H7 (cell line): Measurements from ENCODE around the gene PMM1. TPM values are rescaled to one million over a fixed set of nuclear protein-coding genes. Genes with fewer than 3 reads are reported as not detected.
"Not testable (repeated sequence)": the region's sequence is repeated elsewhere in the genome, so short reads cannot be mapped to it uniquely, and the experiment has no call there.

Experiments used
- DNase-seq: peaks from one replicate; pipeline ENCODE4 v3.0.0; 2012
- H3K27me3 ChIP-seq: 2 replicates; pipeline ENCODE4 v1.6.0; 2011; ENCODE audit warnings: mild to moderate bottlenecking, low read length; ENCODE audit not compliant: control insufficient read depth, insufficient read depth
- H3K36me3 ChIP-seq: replicated peaks from 2 replicates; pipeline ENCODE4 v1.5.1; 2011; ENCODE audit warnings: low read length; ENCODE audit not compliant: control insufficient read depth, insufficient read depth
- H3K4me3 ChIP-seq: 2 replicates; pipeline ENCODE4 v1.5.1; 2011; ENCODE audit warnings: low read depth, mild to moderate bottlenecking, control low read depth, low read length, moderate library complexity; ENCODE audit not compliant: insufficient read depth
- total RNA-seq: library from RNA; depleted of rRNA; stranded (reverse); fragments of >200 nt; shearing (Covaris generic); gene quantifications from 2 replicates; pipeline ENCODE4 v1.2.3, GENCODE V29; 2014

The PMM1 gene
- total RNA-seq, 1 experiment from 2014 or later, result 5.6 TPM

DNA sequence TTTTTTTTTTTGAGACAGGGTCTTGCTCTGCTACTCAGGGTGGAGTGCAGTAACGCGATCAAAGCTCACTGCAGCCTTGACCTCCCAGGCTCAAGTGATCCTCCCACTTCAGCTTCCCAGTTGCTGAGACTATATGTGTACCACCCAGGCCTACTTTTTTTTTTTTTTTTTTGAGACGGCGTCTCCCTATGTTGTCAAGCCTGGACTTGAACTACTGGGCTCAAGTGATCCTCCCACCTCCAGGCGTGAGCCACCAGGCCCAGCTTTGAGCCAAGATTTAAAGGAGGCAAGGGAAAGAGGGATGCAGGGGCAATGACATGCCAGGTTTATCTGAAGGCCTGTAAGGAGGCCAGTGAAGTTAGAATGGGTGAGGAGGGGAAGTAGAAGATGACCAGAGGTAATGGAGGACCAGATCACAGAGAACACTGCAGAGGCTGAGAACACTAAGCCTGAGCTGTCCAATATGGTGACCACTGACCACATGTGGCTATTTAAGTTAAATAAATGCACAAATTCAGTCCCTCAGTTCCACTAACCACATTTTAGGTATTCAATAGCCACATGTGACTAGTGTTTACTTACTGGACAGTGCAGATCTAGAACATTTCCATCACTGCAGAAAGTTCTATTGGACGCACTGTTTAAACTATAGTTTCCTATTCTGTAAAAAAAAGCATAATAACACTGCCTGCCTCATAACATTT, 23.1 kb upstream of the PMM1 start:
- DNase-seq, result no peak
- H3K27me3 ChIP-seq, result no peaks in the 10 kb centered on the region
- peaks cover 2% of the 10 kb centered on the region for H3K36me3 ChIP-seq
- H3K4me3 ChIP-seq, result no peak overlapping the region

DNA sequence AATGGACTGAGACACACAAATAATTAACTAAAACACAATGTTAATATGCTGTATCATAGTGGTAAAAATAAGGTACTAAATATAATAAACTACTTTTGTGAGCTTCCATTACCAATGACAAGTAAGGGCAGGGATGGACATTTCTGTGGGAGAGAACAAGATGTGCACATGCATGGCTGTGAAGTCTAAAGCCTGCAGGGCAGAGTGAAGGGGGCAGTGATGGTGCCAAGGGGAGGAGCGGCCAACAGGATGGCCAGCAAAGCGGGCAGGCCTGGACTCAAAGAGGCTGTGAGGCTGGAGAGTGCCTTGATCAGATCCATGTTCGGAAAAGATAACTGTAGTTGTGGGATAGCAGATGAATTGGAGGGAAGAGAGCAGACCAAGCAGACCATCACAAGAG, 18.7 kb upstream of the PMM1 start:
- DNase-seq, result no peak
- H3K27me3 ChIP-seq, result no peaks in the 10 kb centered on the region
- H3K4me3 ChIP-seq, result no peak overlapping the region
- H3K36me3 ChIP-seq, result peaks cover 22% of the 10 kb centered on the region

DNA sequence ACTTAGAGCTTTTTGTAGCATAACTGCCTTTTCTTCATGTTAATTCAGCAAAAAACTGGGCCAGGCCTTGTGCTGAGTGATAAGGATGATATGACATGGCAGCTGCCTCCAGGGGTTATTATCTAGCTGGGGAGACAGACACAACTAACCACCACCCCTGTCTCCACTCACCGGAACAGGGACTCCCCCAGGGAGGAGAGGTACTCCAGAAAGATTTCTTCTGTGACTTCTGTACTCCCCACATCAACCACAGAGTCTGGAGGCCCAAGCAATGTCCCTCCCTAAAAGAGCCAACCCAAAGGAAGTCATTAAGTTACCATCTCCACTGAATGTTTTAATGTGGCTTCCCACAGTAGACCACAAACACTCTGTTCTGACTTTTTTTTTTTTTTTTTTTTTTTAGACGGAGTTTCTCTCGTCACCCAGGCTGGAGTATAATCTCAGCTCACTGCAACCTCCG, 14.3 kb upstream of the PMM1 start:
- no peaks in the 10 kb centered on the region for H3K27me3 ChIP-seq
- H3K4me3 ChIP-seq, result no peak overlapping the region
- H3K36me3 ChIP-seq, result peaks cover 32% of the 10 kb centered on the region
- DNase-seq, result no peak

DNA sequence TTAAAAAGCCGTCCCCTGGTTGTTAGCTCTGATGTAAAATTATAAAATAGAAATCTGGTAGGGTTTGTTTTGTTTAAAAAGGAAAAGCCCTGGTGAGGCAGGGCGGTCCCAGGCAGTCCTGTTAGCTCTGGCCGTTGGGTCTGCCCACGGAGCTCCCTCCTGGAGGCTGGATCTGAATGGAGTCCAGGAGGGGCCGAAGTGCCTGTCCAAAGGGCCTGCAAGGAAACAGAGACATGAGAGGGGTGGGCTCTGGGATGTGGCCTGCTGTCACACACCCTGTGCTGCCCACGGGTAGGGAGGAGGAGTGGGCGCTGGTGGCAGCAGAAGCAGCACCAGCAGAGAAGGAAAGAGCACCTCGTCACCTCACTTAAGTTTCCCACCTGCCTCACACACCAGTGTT, 11.3 kb upstream of the PMM1 start:
- Histone ChIP-seq H3K36me3 (peaks cover 24% of the 10 kb centered on the region), H3K27me3 (no peaks in the 10 kb centered on the region), H3K4me3 (no peak overlapping the region)
- no peak for DNase-seq

DNA sequence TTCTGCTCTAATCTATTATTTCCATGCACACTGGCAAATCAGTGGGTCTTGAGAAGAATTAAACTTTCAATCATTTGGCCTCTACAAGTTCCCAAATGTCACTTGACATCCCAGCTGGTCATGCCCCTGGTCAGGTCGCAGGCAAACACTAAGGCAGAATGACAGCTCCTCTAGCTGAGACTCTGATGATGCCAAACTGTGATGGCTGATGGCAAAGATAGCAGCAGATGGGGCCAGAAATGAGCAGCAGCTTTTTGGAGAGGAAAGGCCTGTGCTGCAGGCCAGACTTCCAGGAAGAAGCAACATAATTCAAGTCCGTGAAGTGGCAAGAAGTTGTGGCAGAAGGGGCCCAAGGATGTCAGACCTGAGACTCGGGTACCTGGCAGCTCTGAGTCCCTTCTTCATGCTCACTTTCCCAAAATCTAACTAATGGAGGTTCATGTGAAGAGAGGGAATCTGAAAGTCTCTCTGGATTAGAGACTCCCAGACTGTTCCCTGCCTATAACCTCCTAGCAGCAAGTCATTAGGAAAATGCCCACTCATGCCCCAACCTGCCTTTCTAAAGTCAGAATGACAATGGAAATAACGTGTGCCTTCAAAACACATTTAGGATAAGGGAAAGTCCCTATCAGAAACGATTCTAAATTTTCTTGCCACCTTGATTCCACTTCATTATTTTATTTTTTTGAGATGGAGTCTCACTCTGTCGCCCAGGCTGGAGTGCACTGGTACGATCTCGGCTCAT, 9.4 kb upstream of the PMM1 start:
- DNase-seq, result no peak
- H3K36me3 ChIP-seq, result peaks cover 14% of the 10 kb centered on the region
- no peaks in the 10 kb centered on the region for H3K27me3 ChIP-seq
- H3K4me3 ChIP-seq, result no peak overlapping the region

DNA sequence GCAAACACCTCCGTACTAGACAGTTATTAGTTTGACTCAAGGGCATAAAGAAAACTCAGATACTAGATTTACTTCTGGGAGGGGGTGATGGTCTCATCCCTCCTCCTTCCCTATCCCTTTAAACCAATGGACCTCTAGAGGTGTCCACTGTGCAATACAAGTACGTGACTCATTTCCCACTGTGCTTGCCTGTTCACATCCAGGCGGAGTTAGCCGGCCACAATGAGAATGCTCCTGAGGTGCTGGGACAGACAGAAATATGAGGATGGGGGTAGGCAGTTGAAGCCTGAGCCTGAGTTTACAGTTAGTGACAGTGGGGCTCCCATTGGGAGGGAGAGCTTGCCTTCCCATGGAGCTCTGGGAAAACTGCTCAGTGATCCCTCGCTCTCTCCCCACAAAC, 8.4 kb upstream of the PMM1 start:
- H3K36me3 ChIP-seq, result peaks cover 8% of the 10 kb centered on the region
- H3K4me3 ChIP-seq, result no peak overlapping the region
- H3K27me3 ChIP-seq, result no peaks in the 10 kb centered on the region
- no peak for DNase-seq

DNA sequence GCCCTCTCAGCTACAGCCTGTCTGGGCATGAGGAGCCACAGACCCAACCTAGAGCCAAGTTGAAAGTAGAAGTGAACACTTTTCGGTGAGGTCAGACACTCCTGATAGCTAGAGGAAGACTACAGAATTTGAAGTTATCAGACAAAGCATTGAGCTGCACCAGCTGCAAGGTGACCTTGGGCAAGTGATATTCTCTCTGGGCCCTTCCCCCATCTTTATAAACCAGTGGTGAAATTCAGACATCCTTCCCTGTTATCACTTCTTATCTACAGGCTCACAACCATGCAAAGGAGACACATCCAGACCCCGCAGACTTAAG, 8.0 kb upstream of the PMM1 start:
- Histone ChIP-seq H3K4me3 (no peak overlapping the region), H3K27me3 (no peaks in the 10 kb centered on the region), H3K36me3 (peaks cover 6% of the 10 kb centered on the region)
- DNase-seq, result no peak

DNA sequence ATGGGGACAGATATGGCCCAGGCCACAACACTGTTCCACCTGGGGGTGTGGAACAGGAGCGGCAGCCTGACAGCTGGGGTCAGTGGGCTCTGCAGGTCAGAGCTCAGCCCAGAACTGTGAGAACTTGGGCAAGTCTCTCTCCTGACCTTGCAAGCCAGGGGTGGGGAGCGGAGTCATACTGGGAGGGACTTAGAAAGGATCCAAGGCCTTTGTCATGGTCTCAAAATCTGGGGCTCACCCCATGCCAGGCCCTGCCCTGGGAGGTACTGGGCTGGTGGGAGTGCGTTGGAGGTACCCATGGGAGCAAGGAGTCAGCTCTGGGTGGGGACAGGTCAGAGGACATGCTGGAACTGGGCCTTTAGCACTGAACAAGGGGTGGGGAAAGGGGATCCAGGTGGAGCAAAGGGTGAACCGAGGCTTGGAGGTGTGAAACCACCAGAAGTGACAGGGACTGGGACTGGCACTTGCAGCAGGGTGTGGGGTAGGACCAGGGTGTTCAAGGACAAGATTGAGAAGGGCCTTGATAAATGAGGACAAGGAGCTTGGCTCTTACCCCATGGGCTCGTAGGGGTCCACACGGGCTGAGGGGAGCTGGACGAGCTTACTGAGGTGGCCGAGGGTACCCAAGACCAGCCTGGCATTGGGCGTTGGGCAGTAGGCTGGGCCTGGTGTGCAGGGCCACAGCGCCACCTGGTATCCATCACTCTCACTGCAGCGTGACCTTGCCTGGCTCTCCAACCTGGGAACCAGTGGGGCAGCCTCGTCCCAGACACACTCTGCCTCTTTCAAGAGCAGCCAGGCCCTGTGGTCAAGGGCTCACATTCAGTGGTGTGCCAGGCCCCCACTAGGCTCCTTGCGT, 7.4 kb upstream of the PMM1 start:
- Histone ChIP-seq H3K27me3 (no peaks in the 10 kb centered on the region), H3K36me3 (peaks cover 2% of the 10 kb centered on the region), H3K4me3 (no peak overlapping the region)
- peak; percentile 90 for DNase-seq

DNA sequence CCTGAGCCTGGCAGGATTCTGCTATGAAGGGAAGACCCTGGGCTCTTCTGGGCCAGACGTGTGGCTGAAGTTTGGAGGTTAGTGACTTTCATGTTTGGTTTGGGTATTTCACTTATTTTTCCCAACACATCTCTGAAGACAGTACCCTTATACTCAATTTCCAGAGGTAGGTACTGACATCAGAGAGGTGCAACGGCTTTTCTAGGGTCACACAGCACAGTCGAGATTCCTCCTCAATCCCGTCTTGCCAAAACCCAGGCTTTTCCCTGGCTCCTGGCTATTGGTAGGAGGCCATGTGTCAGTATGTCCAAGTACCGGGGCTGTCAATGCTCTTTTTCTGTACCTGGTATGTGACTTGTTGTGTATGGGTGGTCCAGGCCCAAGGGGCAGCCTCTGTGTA, 6.1 kb upstream of the PMM1 start:
- Histone ChIP-seq H3K36me3 (no peaks in the 10 kb centered on the region; the same call in 1 of the 2 replicates), H3K4me3 (no peak overlapping the region), H3K27me3 (no peaks in the 10 kb centered on the region)
- no peak for DNase-seq

DNA sequence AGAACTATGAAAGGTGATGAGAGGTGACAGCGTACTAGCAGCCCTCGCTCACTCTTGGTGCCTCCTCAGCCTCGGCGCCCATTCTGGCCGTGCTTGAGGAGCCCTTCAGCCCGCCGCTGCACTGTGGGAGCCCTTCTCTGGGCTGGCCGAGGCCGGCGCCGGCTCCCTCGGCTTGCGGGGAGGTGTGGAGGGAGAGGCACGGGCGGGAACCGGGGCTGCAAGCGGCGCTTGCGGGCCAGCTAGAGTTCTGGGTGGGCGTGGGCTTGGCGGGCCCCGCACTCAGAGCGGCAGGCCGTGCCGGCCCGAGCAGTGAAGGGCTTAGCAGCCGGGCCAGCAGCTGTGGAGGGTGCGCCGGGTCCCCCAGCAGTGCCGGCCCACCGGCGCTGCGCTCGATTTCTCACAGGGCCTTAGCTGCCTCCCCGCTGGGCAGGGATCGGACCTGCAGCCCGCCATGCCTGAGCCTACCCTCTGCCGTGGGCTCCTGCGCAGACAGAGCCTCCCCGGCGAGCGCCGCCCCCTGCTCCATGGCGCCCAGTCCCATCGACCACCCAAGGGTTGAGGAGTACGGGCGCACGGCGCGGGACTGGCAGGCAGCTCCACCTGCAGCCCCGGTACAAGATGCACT, 3.8 kb upstream of the PMM1 start:
- H3K36me3 ChIP-seq, H3K27me3 ChIP-seq, H3K4me3 ChIP-seq, DNase-seq: not testable (repeated sequence)

DNA sequence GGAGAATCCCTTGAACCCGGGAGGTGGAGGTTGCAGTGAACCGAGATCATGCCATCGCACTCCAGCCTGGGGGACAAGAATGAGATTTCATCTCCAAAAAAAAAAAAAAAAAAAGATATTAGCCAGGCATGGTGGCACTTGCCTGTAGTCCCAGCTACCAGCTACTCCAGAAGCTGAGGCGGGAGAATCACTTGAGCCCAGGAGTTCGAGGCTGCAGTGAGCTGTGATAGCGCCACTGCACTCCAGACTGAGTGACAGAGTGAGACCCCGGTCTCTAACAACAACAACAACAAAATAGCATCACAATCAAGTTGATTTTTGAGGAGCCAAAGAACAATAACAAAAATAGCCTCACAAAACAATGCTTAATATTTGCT, 2.3 kb downstream of the PMM1 start:
- no peaks in the 10 kb centered on the region for H3K36me3 ChIP-seq
- H3K4me3 ChIP-seq, result no peak overlapping the region
- DNase-seq, result no peak
- no peaks in the 10 kb centered on the region for H3K27me3 ChIP-seq

DNA sequence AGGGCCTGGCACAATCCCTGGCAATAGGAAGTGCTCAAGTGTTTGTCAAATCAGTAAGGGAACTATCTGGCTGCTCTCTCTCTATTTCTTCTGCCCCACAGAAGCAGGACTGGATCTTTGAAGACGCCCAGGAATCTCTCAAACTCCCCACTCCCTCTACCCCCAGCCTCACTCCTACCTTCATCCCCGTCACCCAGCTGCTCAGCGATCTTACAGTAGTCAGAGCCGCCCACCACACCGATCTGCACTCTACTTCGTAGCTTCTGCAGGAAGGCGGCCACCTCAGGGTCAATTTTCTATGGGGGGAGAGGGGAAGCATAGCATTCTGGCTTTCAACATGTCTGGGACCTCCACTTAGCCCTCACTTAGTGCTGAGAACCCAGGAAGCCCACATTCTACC, 3.7 kb downstream of the PMM1 start:
- DNase-seq, result no peak
- Histone ChIP-seq H3K36me3 (no peaks in the 10 kb centered on the region), H3K27me3 (no peaks in the 10 kb centered on the region), H3K4me3 (no peak overlapping the region)

DNA sequence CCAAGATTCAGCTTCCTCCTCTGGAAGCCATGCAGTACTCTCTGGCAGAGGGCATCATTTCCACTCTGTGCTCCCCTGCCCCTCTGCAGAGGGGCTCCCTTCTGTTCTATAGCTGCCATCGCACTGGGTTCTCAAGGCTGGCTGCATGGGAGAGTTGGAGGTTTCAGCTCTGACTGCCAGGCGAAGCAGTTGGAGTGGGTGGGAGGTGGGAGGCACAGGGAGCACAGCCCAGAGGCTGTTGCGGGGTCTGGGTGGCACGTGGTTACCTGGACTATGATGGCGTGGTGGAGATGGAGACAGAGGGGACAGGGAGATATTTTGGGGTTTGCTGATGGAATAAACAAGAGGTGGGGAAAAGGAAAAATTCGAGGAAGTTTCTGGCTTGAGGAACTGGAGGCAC, 4.8 kb downstream of the PMM1 start:
- H3K27me3 ChIP-seq, result no peaks in the 10 kb centered on the region

DNA sequence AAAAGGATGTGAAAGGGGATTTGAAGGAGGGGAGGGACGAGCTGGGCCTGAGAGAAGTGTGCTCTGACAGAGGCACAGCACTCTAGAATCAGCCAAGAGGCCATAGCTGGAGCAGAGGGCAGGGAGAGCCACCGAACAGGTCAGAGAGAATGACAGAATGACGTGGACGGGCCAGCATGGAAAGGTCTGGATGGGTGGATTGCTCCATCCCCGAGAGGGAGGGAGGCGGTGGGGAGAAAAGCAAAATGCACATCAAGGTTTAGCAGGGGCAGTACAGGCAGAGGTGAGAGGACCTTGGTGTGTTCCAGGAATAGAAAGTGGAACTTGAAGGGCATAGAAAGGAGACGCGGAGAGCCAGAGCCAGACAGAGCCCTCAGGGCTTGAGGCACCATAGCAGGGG, 6.9 kb downstream of the PMM1 start:
- no peaks in the 10 kb centered on the region for H3K36me3 ChIP-seq
- H3K27me3 ChIP-seq, result no peaks in the 10 kb centered on the region
- no peak for DNase-seq
- H3K4me3 ChIP-seq, result no peak overlapping the region

More for the DNA sequence above, 4.8 kb downstream of the PMM1 start:
- Histone ChIP-seq H3K36me3 (no peaks in the 10 kb centered on the region), H3K4me3 (no peak overlapping the region)
- DNase-seq, result no peak
